Ovary (tissue), 9 donors: ENCODE measurements around the gene MINDY3. TPM values are rescaled to one million over a fixed set of nuclear protein-coding genes. Genes with fewer than 3 reads are reported as not detected.

ENCODE experiments used
- DNase-seq, 5 donors: peaks; one replicate each; pipeline ENCODE4 v3.0.0-alpha.2; 2019 to 2020
- H3K27ac ChIP-seq, 2 donors: fragments of 200-600 bp; one replicate each; pipeline versions ENCODE4 v1.5.1 to v1.8.0; 2019 to 2022
- H3K27me3 ChIP-seq: fragments of 200-600 bp; one replicate; pipeline ENCODE4 v1.8.0; 2022
- H3K36me3 ChIP-seq: fragments of 200-600 bp; sonication (generic); one replicate; pipeline ENCODE4 v1.5.1; 2019
- H3K4me1 ChIP-seq: one replicate; pipeline ENCODE4 v1.8.1; 2013; ENCODE audit warnings: mild to moderate bottlenecking, moderate library complexity; ENCODE audit not compliant: insufficient read depth
- H3K4me3 ChIP-seq: fragments of 200-600 bp; sonication (generic); one replicate; pipeline ENCODE4 v1.5.1; 2017
- H3K9me3 ChIP-seq, 2 donors: fragments of 200-600 bp in 1 of 2; sonication (generic) in 1 of 2; one replicate each; pipeline versions ENCODE4 v1.5.1 to v1.8.1; 2013 to 2019; ENCODE audit warnings: mild to moderate bottlenecking in 1 of 2, moderate library complexity in 1 of 2
- CTCF ChIP-seq, 3 donors: fragments of 450-650 bp in 2 of 3; fragments of 200-600 bp in 1 of 3; IDR thresholded peaks; one replicate each; pipeline versions ENCODE4 v1.5.1 to v1.8.0; 2016 to 2022; ENCODE audit warnings: antibody characterized with exemption in 3 of 3, mild to moderate bottlenecking in 1 of 3
- EP300 ChIP-seq: sonication (generic); formaldehyde crosslinking; IDR thresholded peaks from one replicate; pipeline ENCODE4 v1.6.1; 2017; ENCODE audit warnings: antibody characterized with exemption
- POLR2A ChIP-seq: fragments of 450-650 bp; IDR thresholded peaks from one replicate; pipeline ENCODE4 v1.6.1; 2017; ENCODE audit warnings: antibody characterized with exemption, mild to moderate bottlenecking, moderate library complexity
- WGBS, 3 donors: extraction: QIAGEN DNeasy Blood & Tissue Kit in 1 of 3; methylation state at CpG; one replicate each; pipeline versions ENCODE4 v1.1.5 to v1.1.7; 2013 to 2017; 5-methylcytosine and 5-hydroxymethylcytosine counted together
- intact Hi-C, 4 donors: fragments of 100-400 bp; cut with DNase I; formaldehyde crosslinking; loops; one replicate each; pipeline versions ENCODE4 v1.11.0 to v1.15.1; 2022 to 2023
- polyA plus RNA-seq, 2 donors: library from polyadenylated mRNA; stranded (reverse); fragments of 200-250 nt in 1 of 2; fragments of 350-450 nt in 1 of 2; fragmentation: Illumina TruSeq in 1 of 2; extraction: RNeasy Lipid Tissue Mini Kit (QIAGEN cat#74804) in 1 of 2; gene quantifications; one replicate each; pipeline ENCODE4 v1.2.3, GENCODE V29; 2013 to 2014
- total RNA-seq, 7 donors: library from RNA; depleted of rRNA in 2 of 7; stranded (reverse); fragments of >200 nt in 2 of 7; fragmentation: NEBNext Ultra II Directional in 3 of 7; extraction: Animal tissue kit (Norgen Biotek cat#: 25700) in 3 of 7; gene quantifications; one replicate each; pipeline versions ENCODE4 v1.1.0 to v1.2.4, GENCODE V29; 2016 to 2023
- donor health status: DM: no; HTN: no; CAD: no; lungs with moderate emphysema.
- donor health status: DM: no; HTN: no; CAD: no.
- donor health status: Bipolar disorder and iron deficiency.
- donor health status: DM: yes; HTN: yes; CAD: no.
- donor health status: DM: no; HTN: no; CAD: no.
- donor health status: DM: yes; HTN: yes; CAD: no.

Gene MINDY3
- total and polyA plus RNA-seq, 9 donors, result 15.7 to 43.3 (median 31.6) TPM

- Histone ChIP-seq H3K27ac (no peak overlapping the region), H3K9me3 (no peaks in the 10 kb centered on the region), H3K36me3 (no peaks in the 10 kb centered on the region), H3K27me3 (no peaks in the 10 kb centered on the region), H3K4me1 (no peaks in the 10 kb centered on the region), H3K4me3 (no peak overlapping the region)
- intact Hi-C loops, result no loop called here
- WGBS, 3 donors, result 3 to 9% (median 7%) methylated on average over 2 of the region's 2 CpGs
- TF ChIP-seq POLR2A (no peak), EP300 (no peak), CTCF (IDR thresholded peaks at IDR 0.05) (no peak)
- no peak for DNase-seq
Measured at GRCh38 chr10:15754937-15755336, 105.4 kb downstream of the MINDY3 start.

GRCh38 chr10:15751046-15751445 lies 109.3 kb downstream of the MINDY3 start:
- Histone ChIP-seq H3K27me3 (no peaks in the 10 kb centered on the region), H3K36me3 (no peaks in the 10 kb centered on the region), H3K27ac (no peak overlapping the region), H3K4me1 (no peaks in the 10 kb centered on the region), H3K4me3 (no peak overlapping the region), H3K9me3 (no peaks in the 10 kb centered on the region)
- intact Hi-C loops, result no loop called here
- 55 to 65% (median 59%) methylated on average over 5 of the region's 5 CpGs for WGBS, 3 donors
- TF ChIP-seq CTCF (IDR thresholded peaks at IDR 0.05) (no peak), POLR2A (no peak), EP300 (no peak)
- no peak for DNase-seq

- no peaks in the 10 kb centered on the region for H3K27me3 ChIP-seq
- peaks cover 2% of the 10 kb centered on the region for H3K4me1 ChIP-seq
- TF ChIP-seq POLR2A, result no peak
- no peak for TF ChIP-seq CTCF (IDR thresholded peaks at IDR 0.05)
- TF ChIP-seq EP300, result no peak
- WGBS, 3 donors, result 51 to 64% (median 63%) methylated on average over 3 of the region's 3 CpGs
- DNase-seq, result no peak
- no peak overlapping the region for H3K27ac ChIP-seq
- H3K4me3 ChIP-seq, result no peak overlapping the region
- H3K36me3 ChIP-seq, result no peaks in the 10 kb centered on the region
- H3K9me3 ChIP-seq, result no peaks in the 10 kb centered on the region
- intact Hi-C loops, result loop anchor here in 2 of 4 donors (2.0 to 10.0 kb wide), 2 partner anchors 47 to 55 kb away; no protein-coding TSS in a partner anchor
Measured at GRCh38 chr10:15748126-15748525, 112.2 kb downstream of the MINDY3 start.

GRCh38 chr10:15747632-15748031 lies 112.7 kb downstream of the MINDY3 start:
- DNase-seq, result no peak
- intact Hi-C loops, result loop anchor here in 2 of 4 donors (2.0 to 10.0 kb wide), 2 partner anchors 47 to 55 kb away; no protein-coding TSS in a partner anchor
- WGBS, 3 donors, result 90 to 92% (median 90%) methylated on average over 3 of the region's 3 CpGs

More at GRCh38 chr10:15747632-15748031, 112.7 kb downstream of the MINDY3 start:
- Histone ChIP-seq H3K36me3 (no peaks in the 10 kb centered on the region), H3K4me1 (peaks cover 2% of the 10 kb centered on the region), H3K27ac (no peak overlapping the region), H3K4me3 (no peak overlapping the region), H3K9me3 (no peaks in the 10 kb centered on the region), H3K27me3 (no peaks in the 10 kb centered on the region)
- no peak for TF ChIP-seq POLR2A
- TF ChIP-seq EP300, result no peak
- TF ChIP-seq CTCF (IDR thresholded peaks at IDR 0.05), result no peak
